Stimulated activated CD4-positive, alpha-beta T cell treated with anti-CD3 and anti-CD28 coated beads, Interleukin-2, amount 100 ng/mL, for 24 hours (primary cell): Measurements from ENCODE around the gene POPDC2.
"Not testable (repeated sequence)": the region's sequence is repeated elsewhere in the genome, so short reads cannot be mapped to it uniquely, and the experiment has no call there.

Experiments used
- DNase-seq, 2 donors: peaks; one replicate each; pipeline ENCODE4 v3.0.0-alpha.2; 2020

The POPDC2 gene, protein sequence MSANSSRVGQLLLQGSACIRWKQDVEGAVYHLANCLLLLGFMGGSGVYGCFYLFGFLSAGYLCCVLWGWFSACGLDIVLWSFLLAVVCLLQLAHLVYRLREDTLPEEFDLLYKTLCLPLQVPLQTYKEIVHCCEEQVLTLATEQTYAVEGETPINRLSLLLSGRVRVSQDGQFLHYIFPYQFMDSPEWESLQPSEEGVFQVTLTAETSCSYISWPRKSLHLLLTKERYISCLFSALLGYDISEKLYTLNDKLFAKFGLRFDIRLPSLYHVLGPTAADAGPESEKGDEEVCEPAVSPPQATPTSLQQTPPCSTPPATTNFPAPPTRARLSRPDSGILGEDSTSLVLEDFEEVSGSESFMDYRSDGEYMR

DNA sequence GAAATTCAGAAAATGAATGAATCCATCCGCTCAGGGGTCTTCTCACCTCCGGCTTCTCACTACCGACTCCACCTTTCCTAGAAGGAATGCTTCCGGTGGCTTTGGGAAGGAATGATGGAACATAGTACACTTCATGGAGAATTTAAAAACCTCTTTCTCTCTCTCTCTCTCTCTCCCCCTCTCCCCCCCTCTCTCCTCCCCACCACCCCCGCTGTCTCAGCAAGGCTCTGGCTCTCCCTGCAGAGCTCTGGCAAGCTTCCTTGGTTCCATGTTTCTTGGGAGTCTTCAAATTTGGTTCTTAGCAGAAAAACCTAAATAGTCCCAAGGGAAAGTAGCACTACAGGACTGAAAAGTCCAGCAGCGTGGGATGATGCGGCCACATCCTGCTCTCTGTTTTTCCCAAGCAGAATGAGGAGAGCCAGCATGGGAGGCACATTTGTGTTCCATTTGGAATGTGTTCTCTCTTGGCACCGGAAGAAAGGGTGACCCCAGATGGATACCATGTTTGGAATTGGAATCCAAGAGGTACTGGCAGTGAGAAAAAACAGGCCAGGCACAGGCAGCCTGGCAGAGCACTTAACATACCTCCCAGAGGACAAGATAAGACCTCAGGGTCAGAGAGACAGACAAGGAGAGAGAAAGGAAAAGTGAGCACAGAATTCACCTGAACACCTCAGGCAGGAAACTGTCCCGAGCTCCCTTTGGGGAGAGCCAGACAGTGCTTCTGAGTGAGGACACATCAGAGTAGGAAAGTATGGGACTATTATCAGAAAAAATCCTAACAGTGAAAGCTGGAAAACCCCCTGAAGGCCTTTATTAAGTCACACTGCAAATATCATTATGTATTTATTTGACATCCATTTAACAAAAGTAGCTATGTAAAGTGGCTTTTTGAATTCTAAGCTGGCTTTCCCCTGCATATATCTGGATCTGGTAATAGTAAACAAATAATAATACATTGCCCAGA lies at the start of gene POPDC2:
Gene POPDC2 (minus strand): TSS at position 116 of the 967 bp plus-strand sequence. CDS start 166 bp downstream, outside the sequence.
- no peak for DNase-seq

DNA sequence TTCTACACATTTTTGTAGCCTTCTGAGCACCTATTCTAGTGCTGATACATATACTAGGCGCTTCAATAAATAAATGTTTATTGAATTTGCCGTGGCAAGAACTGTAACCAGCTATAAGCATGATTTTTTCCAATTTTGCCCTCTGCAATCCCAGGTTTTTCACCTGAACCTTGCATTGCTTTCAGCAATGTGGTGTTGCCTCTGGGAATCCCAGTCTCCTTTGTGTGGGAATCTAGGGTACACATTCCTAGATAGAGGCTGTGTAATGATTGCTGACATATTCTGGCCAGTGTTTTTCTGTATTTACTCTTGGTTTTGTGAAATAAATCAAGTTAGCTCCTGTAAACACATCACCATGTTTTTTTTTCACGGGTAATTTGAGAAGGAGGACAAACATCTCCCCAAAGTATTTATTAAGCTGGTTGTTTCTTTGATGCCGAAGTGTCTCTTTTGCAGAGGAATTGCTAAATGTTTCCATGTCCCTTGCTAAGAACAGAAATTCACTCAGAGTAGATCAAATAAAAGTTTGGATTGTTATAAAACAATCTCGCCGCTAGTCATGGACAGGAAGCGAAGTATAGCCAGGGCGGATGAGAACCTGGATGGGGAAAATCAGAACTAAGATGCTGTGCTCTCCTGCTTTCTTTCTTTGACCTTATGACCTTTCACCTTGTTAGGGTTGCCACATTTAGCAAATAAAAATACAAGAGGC lies 43.6 kb upstream of the POPDC2 start:
- DNase-seq: no peak

DNA sequence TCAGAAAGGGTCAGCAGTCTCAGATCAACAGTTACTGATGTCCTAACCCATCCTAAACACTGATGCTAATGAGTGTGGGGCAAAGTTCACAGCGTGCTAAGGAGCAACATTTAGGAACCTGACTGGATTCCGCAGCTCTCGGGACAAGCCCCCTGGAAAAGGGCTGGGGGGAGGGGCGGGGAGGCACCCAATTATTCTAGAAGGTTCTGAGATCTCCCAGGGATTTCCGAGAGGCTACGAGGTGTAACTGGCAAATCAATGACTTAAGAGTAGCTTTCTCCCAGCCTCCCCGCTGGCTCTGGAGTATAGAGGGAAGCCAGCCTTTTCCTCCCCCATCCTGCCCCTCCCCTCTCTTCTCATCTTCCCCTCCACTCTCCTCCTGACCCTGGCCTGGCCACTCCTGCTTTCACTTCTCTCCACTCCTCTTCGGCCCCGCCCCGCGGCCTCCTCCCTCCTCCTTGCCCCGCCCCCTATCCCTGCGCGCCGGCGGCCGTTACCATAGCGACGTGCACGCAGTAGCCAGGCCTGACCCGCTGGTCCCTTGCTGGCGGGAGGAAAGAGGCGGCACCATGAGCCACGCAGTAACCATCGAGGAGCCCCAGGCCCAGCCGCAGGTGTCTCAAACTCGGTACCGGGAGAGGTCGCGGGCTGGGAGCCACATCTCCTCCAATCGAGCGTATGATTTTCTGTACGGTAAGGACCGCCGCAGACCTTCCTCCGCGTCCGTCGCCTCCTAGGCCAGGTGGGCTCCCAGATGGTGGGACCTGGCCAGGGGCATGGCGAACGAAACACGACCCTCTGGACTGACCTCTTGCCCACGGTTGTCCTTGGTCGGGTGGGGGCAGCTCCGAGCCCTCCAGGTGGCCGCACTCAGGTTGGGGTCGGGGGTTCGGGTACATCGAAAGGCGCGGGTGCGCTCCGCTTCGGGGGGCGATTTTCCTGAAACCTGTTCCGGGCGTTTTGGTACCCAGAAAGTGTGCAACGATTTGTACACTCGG lies 42.4 kb upstream of the POPDC2 start, which contains the start of gene CFAP91:
Gene CFAP91 (plus strand): TSS at position 493 of the 998 bp plus-strand sequence. CDS start 77 bp downstream, at position 570.
- peak; percentile 84 to 88 for DNase-seq

DNA sequence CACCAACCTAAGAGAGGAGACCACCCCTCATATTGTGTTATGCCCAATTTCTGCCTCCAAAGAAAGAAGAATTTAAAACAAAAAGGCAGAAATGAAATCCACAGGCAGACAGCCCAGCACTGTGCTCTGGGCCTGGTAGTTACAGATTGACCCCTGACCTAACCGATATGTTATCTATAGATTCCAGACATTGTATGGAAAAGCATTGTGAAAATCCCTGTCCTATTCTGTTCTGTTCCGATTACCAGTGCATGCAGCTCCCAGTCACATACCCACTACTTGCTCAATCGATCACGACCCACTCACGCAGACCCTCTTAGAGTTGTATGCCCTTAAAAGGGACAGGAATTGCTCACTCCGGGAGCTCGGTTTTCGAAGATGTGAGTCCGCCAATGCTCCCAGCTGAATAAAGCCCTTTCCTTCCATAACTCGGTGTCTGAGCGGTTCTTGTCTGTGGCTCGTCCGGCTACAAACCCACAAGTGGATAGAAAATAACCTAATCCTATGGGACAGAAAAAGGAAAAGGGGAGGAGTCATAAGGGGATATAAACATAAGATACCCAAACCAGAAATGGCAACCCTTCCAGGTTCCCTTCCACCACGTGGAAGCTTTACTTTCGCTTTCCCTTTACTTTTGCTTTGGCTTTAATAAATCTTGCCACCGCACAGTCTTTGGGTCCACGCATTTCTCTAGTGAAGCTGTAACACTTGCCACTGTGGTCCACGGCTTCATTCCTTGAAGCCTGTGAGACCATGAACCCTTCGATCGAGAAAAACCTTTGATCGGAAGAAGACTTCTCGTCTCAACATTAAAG lies 40.7 kb upstream of the POPDC2 start:
- DNase-seq: no peak

DNA sequence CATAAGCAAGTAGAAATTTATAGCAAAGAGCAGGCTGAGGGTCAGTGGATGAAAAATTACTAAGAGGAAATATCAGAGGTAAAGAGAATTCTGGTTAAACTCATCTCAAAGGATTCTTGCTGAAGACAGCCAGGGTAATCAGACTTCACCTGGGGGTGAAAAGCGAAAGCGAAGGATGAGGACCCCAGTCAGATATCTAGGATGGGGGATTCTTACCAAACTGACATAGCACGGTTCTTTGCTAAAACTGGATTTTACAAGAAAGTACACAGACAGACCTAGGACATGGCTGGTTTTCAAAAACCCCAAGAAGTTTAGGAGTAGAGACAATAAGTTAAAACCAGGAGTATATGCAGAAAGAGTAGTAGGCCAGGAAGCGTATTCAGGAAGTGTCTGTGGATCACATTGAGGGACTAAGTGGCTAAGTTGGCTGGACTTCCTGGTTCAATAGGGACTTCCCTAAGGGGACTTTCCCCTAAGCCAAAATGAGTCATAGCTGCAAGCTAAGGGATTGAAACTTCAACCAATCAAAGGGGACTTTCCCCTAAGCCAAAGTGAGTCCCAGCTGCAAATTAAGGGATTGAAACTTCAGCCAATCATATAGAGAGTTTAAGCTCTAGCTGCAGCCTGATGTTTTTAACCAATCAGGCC lies 40.0 kb upstream of the POPDC2 start:
- peak in 1 of 2 donors; percentile 44 for DNase-seq

DNA sequence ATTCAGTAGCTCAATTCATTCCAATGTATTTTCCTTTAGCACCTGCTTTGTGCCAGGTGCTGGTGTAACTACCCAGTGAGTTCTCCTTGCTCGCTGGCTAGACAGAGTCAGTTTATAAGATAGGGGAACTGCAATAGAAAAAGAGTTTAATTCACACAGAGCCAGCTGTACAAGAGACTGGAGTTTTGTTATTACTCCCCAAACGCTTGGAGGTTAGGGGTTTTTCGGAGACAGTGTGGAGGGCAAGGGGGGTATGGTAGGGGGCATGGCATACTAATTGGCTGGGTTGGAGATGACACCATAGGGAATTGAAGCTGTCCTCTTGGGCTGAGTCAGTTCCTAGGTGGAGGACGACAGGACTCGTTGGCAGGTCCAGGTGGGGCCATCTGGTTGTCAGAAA lies 37.0 kb upstream of the POPDC2 start:
- no peak for DNase-seq

DNA sequence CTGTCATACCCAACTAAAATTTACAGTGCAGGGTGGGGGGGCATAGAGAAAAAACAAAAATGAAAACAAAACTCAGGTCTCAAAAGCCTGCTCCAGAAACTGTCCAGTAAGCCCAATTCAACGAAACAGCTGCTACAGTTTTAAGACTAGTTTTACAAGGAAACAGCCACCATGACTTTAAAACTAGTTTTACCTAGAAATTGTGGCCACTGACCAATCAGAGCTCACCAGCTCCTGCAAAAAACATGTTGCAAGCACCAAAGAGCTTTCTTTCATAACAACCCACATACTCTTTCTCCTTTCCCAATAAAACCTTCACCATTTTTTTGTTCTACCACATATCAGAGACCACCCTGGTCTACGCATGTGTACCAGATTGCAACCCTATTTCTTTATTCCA lies 35.1 kb upstream of the POPDC2 start:
- DNase-seq: no peak

DNA sequence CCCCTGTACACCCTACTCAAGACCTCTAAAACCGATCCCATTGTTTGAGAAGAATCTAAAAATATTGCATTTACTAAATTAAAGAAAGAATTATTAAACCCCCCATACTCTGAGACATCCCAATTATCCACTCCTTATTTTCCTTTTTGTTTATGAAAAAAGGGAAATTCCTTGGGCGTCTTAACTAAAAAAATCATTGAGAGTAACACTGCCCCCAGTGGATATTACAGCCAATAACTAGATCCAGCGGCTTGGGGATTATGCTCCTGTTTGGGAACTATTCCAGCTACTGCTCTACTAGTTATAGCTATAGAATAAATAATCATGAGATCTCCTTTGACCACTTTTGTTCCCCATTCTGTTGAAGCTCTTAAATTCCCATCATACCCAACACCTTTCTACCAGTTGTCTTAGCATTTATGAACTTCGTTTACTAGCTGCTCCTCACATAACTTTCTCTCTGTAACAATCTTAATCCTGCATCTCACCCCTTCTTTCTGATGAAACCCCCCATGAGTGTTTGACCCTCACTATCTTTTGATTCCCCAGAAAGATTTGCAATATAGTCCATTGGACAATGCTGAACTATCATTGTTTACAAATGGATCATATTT lies 29.8 kb upstream of the POPDC2 start:
- no peak for DNase-seq

DNA sequence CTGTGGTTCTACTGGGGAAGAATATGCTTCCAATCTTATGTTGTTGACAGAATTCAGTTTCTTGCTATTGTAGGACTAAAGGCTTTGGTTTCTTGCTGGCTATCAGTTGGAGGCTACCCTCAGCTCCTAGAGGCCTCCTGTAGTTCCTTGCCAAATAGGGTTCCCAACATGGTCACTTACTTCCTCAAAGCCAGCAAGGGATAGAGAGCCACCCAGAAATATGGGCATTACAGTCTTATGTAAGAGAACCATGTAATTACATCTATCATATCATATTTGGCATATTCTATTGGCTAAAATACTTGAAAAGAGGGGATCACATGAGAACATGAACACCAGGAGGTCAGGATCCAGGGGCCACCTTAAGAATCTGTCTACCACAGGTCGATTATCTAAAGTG lies 23.0 kb upstream of the POPDC2 start:
- no peak for DNase-seq

DNA sequence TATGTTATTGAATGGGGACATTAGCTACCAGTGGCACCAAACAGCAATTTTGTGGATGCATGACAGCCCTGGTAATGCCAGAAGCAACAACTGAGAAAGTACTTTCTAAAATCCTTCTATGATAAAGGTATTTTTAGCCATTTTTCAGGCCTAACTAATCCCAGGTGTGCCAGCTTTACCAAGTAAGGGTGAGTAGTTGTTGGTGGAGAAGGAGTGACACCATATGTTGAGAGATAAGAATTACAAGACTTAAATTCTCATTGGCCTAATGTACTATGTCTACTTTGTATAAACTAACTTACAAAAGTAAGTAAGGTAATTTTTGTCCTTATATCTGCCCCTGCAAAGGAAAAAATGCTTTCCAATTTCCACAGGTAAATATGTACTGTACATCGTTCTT lies 20.9 kb upstream of the POPDC2 start:
- no peak for DNase-seq

DNA sequence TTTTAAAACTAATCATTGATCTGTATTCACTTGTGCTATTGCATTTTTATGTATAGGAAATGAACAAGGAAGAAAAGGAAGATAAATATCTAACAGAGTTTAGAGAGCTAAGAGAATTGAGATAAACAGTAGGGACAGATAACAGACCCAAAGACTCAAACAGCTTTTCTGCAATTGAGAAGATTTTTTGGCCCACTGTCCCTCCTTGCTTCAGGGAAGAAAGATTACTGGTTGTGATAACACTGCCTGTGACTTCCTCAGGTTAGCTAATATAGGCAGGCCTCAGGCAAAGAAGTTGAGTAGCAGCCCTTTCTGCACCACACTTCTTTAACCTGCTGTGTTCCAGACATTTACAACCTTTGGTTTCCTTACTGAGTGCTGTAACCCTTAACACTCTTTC lies 19.5 kb upstream of the POPDC2 start:
- DNase-seq: no peak

DNA sequence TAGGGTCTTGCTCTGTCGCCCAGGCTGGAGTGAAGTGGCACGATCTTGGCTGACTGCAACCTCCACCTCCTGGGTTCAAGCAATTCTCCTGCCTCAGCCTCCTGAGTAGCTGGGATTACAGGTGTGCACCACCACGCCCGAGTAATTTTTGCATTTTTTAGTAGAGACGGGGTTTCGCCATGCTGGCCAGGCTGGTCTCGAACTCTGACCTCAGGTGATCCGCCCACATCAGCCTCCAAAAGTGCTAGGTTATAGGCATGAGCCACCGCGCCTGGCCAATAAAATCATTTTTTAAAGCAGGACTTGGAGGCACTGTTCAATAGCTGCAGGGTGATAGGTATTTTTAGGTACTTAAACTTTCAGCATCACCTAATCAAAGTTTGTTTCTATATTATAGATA lies 17.8 kb upstream of the POPDC2 start:
- not testable (repeated sequence) for DNase-seq

DNA sequence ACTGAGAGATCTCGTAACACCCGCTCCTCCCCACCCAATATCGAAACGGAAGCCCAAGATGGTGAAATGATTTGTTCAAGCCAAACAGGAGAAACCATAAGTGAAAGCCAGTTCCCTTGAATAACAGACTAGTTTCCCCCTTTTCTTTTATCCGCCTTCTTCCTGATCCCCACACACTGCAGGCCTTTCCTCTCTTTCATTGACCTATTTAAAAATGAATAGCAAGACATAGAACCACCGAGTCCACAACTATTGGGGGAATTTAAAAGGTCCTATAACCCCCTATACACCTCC lies 17.2 kb upstream of the POPDC2 start:
- DNase-seq: no peak

DNA sequence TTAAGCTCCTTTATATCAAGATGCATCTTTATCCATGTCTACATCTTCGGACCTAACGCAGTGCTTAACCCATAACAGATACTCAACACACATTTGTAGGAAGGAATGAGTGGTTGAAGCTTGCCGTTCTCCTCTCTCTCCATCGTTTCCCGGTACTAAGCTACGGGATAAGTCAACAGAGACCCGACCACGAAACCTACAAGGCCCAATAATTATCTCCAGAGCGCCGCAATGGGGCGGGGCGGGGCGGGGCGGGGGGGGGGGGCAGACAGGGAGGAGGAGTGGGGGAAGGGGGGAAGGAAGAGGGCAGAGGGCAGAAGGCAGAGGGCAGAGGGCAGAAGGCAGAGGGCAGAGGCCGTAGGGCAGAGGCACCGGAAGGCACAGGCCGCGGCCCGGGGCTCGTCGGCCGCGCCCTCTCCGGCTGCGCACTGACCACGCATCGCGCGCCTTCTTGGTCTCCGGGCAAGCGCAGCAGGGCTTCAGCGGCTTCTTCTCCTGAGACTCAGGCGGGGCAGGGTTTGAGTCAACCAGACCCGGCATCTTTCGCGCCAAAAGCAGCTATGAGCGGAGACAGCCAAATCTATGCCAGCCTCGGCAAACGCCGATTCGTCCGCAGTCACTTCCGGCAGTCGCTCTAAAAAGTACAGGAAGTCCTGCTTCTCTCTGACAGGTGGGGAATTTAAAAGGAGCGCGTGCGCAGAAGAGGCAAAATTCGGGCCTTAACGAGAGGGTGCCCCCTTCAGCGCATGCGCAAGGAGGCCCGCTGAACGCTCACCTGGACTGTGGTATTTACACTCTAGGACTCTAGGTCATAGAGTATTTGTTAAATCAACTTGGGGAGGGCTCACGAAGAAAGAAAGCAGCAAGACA lies 16.6 kb upstream of the POPDC2 start, which contains the start of gene COX17:
Gene COX17 (minus strand): TSS at position 636 of the 870 bp plus-strand sequence. CDS start 96 bp downstream, at position 540.
- peak; percentile 92 to 94 for DNase-seq

DNA sequence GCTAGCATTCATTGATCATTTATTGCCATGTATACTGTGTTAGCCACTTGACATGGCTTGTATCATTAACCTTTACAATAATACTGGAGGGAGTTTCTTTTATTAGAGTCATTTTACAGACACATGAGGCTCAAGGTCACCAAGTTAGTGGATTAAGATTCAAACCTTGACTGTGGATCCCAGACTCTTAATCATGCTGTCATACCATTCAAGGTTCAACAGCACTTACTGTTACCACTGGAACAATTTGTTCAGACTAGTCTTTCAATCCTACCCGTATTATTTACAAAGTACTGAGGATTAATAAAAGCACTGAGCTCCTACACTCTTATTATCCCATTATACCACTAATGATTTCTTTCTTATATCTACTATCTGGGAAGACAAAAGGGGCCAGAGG lies 15.6 kb upstream of the POPDC2 start:
- DNase-seq: no peak

DNA sequence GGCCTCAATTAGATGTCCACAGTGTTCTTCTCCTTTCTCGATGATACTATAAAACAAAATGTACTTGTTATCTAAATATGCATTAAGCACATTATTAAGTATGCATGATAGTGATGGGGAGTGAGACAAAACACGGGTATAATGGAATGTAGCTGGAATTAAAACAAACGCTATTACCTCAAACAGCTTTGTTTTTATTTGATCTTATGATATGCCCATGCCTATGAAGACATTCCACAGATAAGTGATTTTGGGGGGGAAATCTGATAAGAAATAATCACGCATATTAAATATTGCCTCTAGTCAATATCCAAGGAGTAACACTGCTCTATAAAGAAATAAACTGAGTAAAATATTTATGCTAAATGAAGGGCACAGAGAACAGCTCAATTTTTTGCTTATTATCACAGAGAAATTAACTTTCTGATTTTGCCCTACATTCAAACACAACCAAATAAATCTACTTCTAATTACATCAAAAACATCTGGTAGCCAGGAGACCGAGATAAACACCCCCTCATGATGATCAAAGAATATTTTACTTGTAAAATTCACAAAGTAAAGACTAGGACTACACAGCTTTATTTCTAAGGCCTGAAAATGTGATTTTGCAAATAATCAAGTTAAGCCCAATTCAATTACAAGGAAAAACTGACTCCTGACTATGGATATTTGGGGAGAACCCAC lies 14.9 kb upstream of the POPDC2 start:
- DNase-seq: no peak

DNA sequence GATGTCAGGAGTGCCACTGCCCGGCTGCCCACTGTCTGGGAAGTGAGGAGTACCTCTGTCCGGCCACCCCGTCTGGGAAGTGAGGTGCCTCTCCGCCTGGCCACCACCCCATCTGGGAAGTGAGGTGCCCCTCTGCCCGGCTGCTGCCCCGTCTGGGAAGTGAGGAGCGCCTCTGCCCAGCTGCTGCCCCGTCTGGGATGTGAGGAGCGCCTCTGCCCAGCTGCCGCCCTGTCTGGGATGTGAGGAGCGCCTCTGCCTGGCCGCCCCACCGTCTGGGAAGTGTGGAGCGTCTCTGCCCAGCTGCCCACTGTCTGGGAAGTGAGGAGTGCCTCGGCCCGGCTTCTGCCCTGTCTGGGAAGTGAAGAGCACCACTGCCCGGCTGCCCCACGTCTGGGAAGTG lies 13.5 kb upstream of the POPDC2 start:
- DNase-seq: no peak

DNA sequence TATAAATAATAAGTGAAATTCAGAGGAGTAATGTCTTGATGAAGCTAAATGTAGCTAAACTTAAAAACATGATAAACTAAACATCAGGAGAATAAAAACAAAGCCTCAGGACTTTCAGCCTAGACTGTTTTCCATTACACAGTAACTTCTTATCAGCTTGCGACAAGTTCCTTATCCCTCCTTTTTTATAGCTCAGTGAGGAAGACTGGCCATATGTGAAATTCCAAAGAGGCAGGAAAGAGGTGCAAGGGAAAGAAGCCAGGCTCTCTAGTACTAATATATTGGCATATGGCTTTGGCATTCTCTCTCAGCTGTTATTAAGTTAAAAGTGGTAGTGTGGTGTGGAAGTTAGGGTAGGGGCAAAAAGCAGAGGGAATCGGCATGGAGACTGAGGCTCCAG lies 12.4 kb upstream of the POPDC2 start:
- DNase-seq: no peak
